Naive thymus-derived CD4-positive, alpha-beta T cell (primary cell): ENCODE data around the gene GPC6. TPM values are rescaled to one million over a fixed set of nuclear protein-coding genes. Genes with fewer than 3 reads are reported as not detected.

Experiments
- ATAC-seq: fragments of 150-1000 bp; cut with Tn5 transposase; 2 replicates; pipeline ENCODE4 v1.10.0; 2021; ENCODE audit warnings: mild to moderate bottlenecking, moderate library complexity
- CTCF ChIA-PET: fragments of 350-600 bp; sonication (Branson Sonifier 250); formaldehyde crosslinking; loops from one replicate; lab custom pipeline; 2021; ENCODE audit warnings: antibody characterized with exemption; lab: Charles Lee
- POLR2A ChIA-PET: fragments of 350-600 bp; sonication (Branson Sonifier 250); formaldehyde crosslinking; loops from one replicate; lab custom pipeline; 2021; ENCODE audit warnings: antibody characterized with exemption, inconsistent platforms; lab: Charles Lee
- DNase-seq, 9 donors: peaks; one replicate each; pipeline versions ENCODE4 v3.0.0 to v3.0.0-alpha.2; 2020 to 2022; ENCODE audit warnings: mixed read lengths in 1 of 9
- H3K27ac ChIP-seq: one replicate; pipeline ENCODE4 v1.7.0; 2013; ENCODE audit warnings: mild to moderate bottlenecking, low read depth, low read length, moderate library complexity
- H3K27me3 ChIP-seq, 2 donors: one replicate each; pipeline ENCODE4 v1.7.0; 2013; ENCODE audit warnings: low read length in 2 of 2, mild to moderate bottlenecking in 2 of 2, moderate library complexity in 2 of 2; ENCODE audit not compliant: control insufficient read depth in 2 of 2, insufficient read depth in 2 of 2
- H3K36me3 ChIP-seq, 3 experiments: 1 replicate in 2 of 3; 2 replicates in 1 of 3; pipeline ENCODE4 v1.7.0; 2013; ENCODE audit warnings: low read length in 3 of 3, mild to moderate bottlenecking in 3 of 3, moderate library complexity in 1 of 3; ENCODE audit not compliant: insufficient read depth in 3 of 3, control insufficient read depth in 2 of 3
- H3K4me1 ChIP-seq, 2 donors: one replicate each; pipeline ENCODE4 v1.7.0; 2013; ENCODE audit warnings: low read length in 2 of 2, mild to moderate bottlenecking in 2 of 2, moderate library complexity in 1 of 2; ENCODE audit not compliant: control insufficient read depth in 2 of 2, insufficient read depth in 2 of 2
- H3K4me3 ChIP-seq: 2 replicates; pipeline ENCODE4 v1.7.0; 2013; ENCODE audit warnings: mild to moderate bottlenecking, low read length
- H3K9me3 ChIP-seq, 3 experiments: 1 replicate in 2 of 3; 2 replicates in 1 of 3; pipeline ENCODE4 v1.7.0; 2013; ENCODE audit warnings: low read length in 3 of 3; ENCODE audit not compliant: control insufficient read depth in 2 of 3
- H3K27ac Mint-ChIP-seq, 9 donors: one replicate each; pipeline ENCODE4 v1.8.0; 2020 to 2022; ENCODE audit warnings: mixed read lengths in 9 of 9, mild to moderate bottlenecking in 8 of 9, moderate library complexity in 5 of 9, inconsistent platforms in 2 of 9
- H3K27me3 Mint-ChIP-seq, 5 donors: one replicate each; pipeline ENCODE4 v1.8.0; 2021 to 2022; ENCODE audit warnings: mixed read lengths in 5 of 5, mild to moderate bottlenecking in 1 of 5
- H3K36me3 Mint-ChIP-seq, 5 donors: one replicate each; pipeline ENCODE4 v1.8.0; 2020 to 2022; ENCODE audit warnings: mixed read lengths in 5 of 5, mild to moderate bottlenecking in 3 of 5, inconsistent platforms in 1 of 5
- H3K4me1 Mint-ChIP-seq, 7 donors: one replicate each; pipeline ENCODE4 v1.8.0; 2020 to 2022; ENCODE audit warnings: mixed read lengths in 7 of 7, mild to moderate bottlenecking in 3 of 7, inconsistent platforms in 1 of 7
- H3K4me3 Mint-ChIP-seq, 10 donors: one replicate each; pipeline ENCODE4 v1.8.0; 2020 to 2022; ENCODE audit warnings: mild to moderate bottlenecking in 10 of 10, mixed read lengths in 10 of 10, moderate library complexity in 6 of 10, inconsistent platforms in 2 of 10
- H3K9me3 Mint-ChIP-seq, 11 donors: one replicate each; pipeline ENCODE4 v1.8.0; 2020 to 2022; ENCODE audit warnings: mixed read lengths in 11 of 11, mild to moderate bottlenecking in 4 of 11, inconsistent platforms in 1 of 11, moderate library complexity in 1 of 11
- intact Hi-C, 2 donors: fragments of 100-400 bp; cut with micrococcal nuclease; formaldehyde crosslinking; loops; one replicate each; pipeline ENCODE4 v1.15.1; 2023
- polyA plus RNA-seq, 2 donors: library from polyadenylated mRNA; unstranded; fragments of 300-500 nt; fragmentation: Illumina TruSeq; gene quantifications; one replicate each; pipeline ENCODE4 v1.2.3, GENCODE V29; 2021
- total RNA-seq, 6 experiments: library from RNA in 5 of 6; stranded (reverse) in 5 of 6; gene quantifications; 1 replicate in 5 of 6; 2 replicates in 1 of 6; pipeline ENCODE4 v1.2.3 and lab custom pipeline; 2021 to 2026

The GPC6 gene
- total and polyA plus RNA-seq, 7 experiments from 2014 or later, result not detected

DNA sequence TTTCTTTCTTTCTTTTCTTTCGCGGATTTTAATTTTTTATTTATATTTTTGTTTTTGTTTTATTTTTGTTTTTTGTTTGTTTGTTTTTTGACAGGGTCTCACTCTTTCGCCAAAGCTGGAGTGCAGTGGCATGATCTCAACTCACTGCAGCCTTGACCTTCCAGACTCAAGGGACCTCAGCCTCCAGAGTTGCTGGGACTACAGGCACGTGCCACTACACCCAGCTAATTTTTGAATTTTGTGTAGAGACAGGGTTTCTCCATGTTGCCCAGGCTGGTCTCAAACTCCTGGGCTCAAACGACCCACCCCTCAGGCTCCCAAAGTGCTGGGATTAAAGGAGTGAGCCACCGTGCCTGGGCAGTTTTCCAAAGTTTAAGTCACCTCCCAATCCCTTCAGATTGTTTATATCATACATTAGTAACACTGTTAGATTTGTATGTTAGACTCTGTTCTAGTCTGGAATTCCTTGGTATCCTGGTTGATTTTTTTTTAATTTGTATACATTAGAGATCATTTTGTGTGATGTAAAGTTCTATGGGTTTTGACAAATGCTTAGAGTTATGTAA is 655.6 kb downstream of the GPC6 start:
- Histone ChIP-seq H3K27me3 (no peaks in the 10 kb centered on the region), H3K4me3 (no peak overlapping the region), H3K27ac (no peak overlapping the region), H3K4me1 (no peaks in the 10 kb centered on the region), H3K9me3 (no peaks in the 10 kb centered on the region), H3K36me3 (no peaks in the 10 kb centered on the region)
- H3K36me3 Mint-ChIP-seq, result no peaks in the 10 kb centered on the region
- no peaks in the 10 kb centered on the region for H3K4me1 Mint-ChIP-seq
- no peak for ATAC-seq
- no peak overlapping the region for H3K27ac Mint-ChIP-seq
- DNase-seq, result no peak
- intact Hi-C loops, result no loop called here
- H3K27me3 Mint-ChIP-seq, result peaks cover 0 to 8% (median 5%) of the 10 kb centered on the region in 5 donors
- no peak overlapping the region for H3K4me3 Mint-ChIP-seq
- ChIA-PET CTCF (no interaction called here), POLR2A (no interaction called here)
- peaks cover 0 to 19% (median 7%) of the 10 kb centered on the region in 11 donors for H3K9me3 Mint-ChIP-seq

GRCh38 chr13:93889430-93889951 is 662.9 kb downstream of the GPC6 start:
- ChIA-PET CTCF (no interaction called here), POLR2A (no interaction called here)
- Histone ChIP-seq H3K9me3 (no peaks in the 10 kb centered on the region), H3K27ac (no peak overlapping the region), H3K27me3 (no peaks in the 10 kb centered on the region), H3K36me3 (no peaks in the 10 kb centered on the region), H3K4me3 (no peak overlapping the region), H3K4me1 (no peaks in the 10 kb centered on the region)
- ATAC-seq, result no peak
- Mint-ChIP-seq H3K9me3 (no peaks in the 10 kb centered on the region), H3K4me3 (no peak overlapping the region), H3K27me3 (peaks cover 0 to 11% (median 0%) of the 10 kb centered on the region in 5 donors), H3K4me1 (no peaks in the 10 kb centered on the region), H3K27ac (no peak overlapping the region), H3K36me3 (no peaks in the 10 kb centered on the region)
- DNase-seq, result no peak
- intact Hi-C loops, result no loop called here

- no peaks in the 10 kb centered on the region for H3K4me1 Mint-ChIP-seq
- H3K36me3 Mint-ChIP-seq, result no peaks in the 10 kb centered on the region
- H3K4me3 Mint-ChIP-seq, result no peak overlapping the region
- no peak overlapping the region for H3K4me3 ChIP-seq
- ATAC-seq (no peak), DNase-seq (no peak)
- intact Hi-C loops, result no loop called here
- ChIA-PET CTCF (no interaction called here), POLR2A (no interaction called here)
- no peak overlapping the region for H3K27ac Mint-ChIP-seq
- H3K9me3 ChIP-seq, result no peaks in the 10 kb centered on the region
- H3K9me3 Mint-ChIP-seq, result no peaks in the 10 kb centered on the region
- H3K27me3 Mint-ChIP-seq, result peaks cover 0 to 26% (median 16%) of the 10 kb centered on the region in 5 donors
- no peak overlapping the region for H3K27ac ChIP-seq
- no peaks in the 10 kb centered on the region for H3K36me3 ChIP-seq
- H3K4me1 ChIP-seq, result no peaks in the 10 kb centered on the region
- no peaks in the 10 kb centered on the region for H3K27me3 ChIP-seq
Measured at GRCh38 chr13:93899981-93900380, 673.4 kb downstream of the GPC6 start.

DNA sequence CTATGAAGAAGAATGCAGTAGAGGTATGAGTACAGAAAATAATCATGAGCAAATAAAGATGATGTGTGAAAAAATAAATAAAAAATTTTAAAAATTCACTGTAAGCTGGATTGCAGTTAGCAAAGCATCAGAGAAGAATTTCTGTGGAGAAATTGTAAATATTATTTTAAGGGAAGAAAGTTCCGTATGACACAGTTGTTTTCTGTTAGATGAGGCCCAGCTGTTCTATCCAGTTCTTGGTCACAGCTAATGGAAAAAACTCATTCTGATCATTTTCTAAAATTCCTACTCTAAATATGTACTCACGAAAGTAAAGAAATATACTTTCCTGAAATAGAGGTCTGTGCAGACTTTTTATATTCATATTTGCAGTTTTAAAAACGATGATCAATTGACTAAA is 674.1 kb downstream of the GPC6 start:
- Histone ChIP-seq H3K27ac (no peak overlapping the region), H3K4me1 (no peaks in the 10 kb centered on the region), H3K4me3 (no peak overlapping the region), H3K27me3 (no peaks in the 10 kb centered on the region), H3K36me3 (no peaks in the 10 kb centered on the region), H3K9me3 (no peaks in the 10 kb centered on the region)
- POLR2A ChIA-PET, result interaction anchor here (0.6 kb wide), 1 partner anchor 421 kb away, joined by 3 read pairs; no protein-coding TSS in a partner anchor
- Mint-ChIP-seq H3K27me3 (peaks cover 0 to 28% (median 16%) of the 10 kb centered on the region in 5 donors), H3K4me1 (no peaks in the 10 kb centered on the region), H3K36me3 (no peaks in the 10 kb centered on the region), H3K4me3 (no peak overlapping the region), H3K9me3 (no peaks in the 10 kb centered on the region), H3K27ac (no peak overlapping the region)
- CTCF ChIA-PET, result no interaction called here
- DNase-seq, result no peak
- no peak for ATAC-seq
- intact Hi-C loops, result no loop called here

- no peak overlapping the region for H3K4me3 Mint-ChIP-seq
- no peak for DNase-seq
- Histone ChIP-seq H3K4me3 (no peak overlapping the region), H3K4me1 (no peaks in the 10 kb centered on the region), H3K27me3 (no peaks in the 10 kb centered on the region), H3K27ac (no peak overlapping the region), H3K9me3 (no peaks in the 10 kb centered on the region), H3K36me3 (no peaks in the 10 kb centered on the region)
- no peak for ATAC-seq
- ChIA-PET CTCF (no interaction called here), POLR2A (no interaction called here)
- H3K4me1 Mint-ChIP-seq, result no peaks in the 10 kb centered on the region
- H3K27ac Mint-ChIP-seq, result no peak overlapping the region
- H3K9me3 Mint-ChIP-seq, result no peaks in the 10 kb centered on the region
- intact Hi-C loops, result no loop called here
- peaks cover 0 to 19% (median 12%) of the 10 kb centered on the region in 5 donors for H3K27me3 Mint-ChIP-seq
- no peaks in the 10 kb centered on the region for H3K36me3 Mint-ChIP-seq
Measured at GRCh38 chr13:93903909-93904308, 677.3 kb downstream of the GPC6 start.

DNA sequence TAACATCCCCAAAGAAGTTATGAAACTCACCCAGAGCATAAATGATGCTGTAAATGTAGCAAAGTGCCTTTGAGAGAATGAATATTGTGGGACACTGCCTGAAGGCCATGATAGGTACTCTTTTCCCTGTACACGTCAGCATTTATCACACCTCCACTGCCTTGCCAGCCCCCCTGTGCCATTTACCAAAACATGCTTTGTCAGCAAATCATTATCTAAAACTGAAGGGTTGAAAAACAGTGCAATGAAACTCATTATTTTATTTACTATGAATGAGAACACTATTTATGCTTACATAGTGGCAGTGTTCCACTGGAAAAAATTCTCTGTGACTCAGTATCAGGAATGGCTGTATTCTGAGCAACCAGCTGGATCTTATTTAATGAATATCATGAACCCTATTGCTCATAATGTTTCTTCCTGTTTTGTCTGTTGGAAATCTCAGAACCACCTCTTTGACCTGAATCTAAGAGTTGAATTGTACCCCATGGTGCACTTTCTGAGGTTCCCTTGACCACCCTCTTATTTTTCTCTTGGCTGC is 688.7 kb downstream of the GPC6 start:
- Mint-ChIP-seq H3K27ac (no peak overlapping the region), H3K9me3 (peaks cover 0 to 5% (median 0%) of the 10 kb centered on the region in 11 donors), H3K4me3 (no peak overlapping the region), H3K27me3 (peaks cover 0 to 16% (median 5%) of the 10 kb centered on the region in 5 donors), H3K36me3 (no peaks in the 10 kb centered on the region), H3K4me1 (peaks cover 0 to 6% (median 0%) of the 10 kb centered on the region in 7 donors)
- Histone ChIP-seq H3K27me3 (no peaks in the 10 kb centered on the region), H3K4me1 (no peaks in the 10 kb centered on the region), H3K36me3 (no peaks in the 10 kb centered on the region), H3K4me3 (no peak overlapping the region), H3K27ac (no peak overlapping the region), H3K9me3 (no peaks in the 10 kb centered on the region)
- no peak for ATAC-seq
- ChIA-PET POLR2A (no interaction called here), CTCF (no interaction called here)
- no peak for DNase-seq
- intact Hi-C loops, result no loop called here
